HPDE6-E6E7 (cell line): Measurements from ENCODE around the gene PITX3.
"Not testable (repeated sequence)": the region's sequence is repeated elsewhere in the genome, so short reads cannot be mapped to it uniquely, and the experiment has no call there.

ENCODE experiments used
- DNase-seq: peaks from one replicate; pipeline ENCODE4 v3.0.0; 2011; ENCODE audit warnings: missing footprints; ENCODE audit errors: extremely low spot score

PITX3 gene

GRCh38 chr10:102226542-102226870 lies 14.8 kb downstream of the PITX3 start:
- no peak for DNase-seq

GRCh38 chr10:102225646-102226541 lies 15.4 kb downstream of the PITX3 start, which contains the start of gene ELOVL3:
Gene ELOVL3, plus strand, starts transcription at chr10:102226299. Its CDS starts 250 bp downstream, at chr10:102226549.
- peak; percentile 98 for DNase-seq

DNA sequence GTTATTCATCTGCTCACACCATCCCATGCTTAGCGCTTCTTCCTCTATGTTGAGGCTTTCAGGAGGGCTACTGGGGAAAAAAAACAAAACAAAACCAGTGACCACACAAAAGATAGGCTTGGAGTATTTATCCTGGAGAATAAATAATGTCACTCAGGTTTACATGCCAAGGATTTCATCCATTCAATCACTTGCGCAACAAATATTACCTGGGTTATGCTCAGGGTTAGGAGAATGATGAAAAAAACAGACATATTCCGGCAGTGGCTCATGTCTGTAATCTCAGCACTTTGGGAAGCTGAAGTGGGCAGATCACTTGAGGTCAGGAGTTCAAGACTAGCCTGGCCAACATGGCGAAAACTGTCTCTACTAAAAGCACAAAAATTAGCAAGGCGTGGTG lies 18.5 kb downstream of the PITX3 start:
- no peak for DNase-seq

GRCh38 chr10:102220612-102221011 lies 20.7 kb downstream of the PITX3 start:
- DNase-seq = no peak

DNA sequence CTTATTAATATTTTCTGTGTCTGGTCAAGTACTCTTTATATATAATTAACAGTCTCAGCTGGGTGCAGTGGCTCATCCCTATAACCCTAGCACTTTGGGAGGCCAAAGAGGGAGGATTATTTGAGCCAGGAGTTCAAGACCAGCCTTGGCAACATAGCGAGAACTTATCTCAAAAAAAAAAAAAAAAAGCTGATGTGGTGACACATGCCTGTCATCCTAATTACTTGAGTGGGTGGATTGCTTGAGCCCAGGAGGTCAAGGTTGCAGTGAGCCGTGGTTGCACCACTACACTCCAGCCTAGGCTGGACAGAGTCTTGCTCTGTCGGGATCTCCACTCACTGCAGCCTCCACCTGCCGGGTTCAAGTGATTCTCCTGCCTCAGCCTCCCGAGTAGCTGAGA lies 21.9 kb downstream of the PITX3 start:
- DNase-seq = no peak

DNA sequence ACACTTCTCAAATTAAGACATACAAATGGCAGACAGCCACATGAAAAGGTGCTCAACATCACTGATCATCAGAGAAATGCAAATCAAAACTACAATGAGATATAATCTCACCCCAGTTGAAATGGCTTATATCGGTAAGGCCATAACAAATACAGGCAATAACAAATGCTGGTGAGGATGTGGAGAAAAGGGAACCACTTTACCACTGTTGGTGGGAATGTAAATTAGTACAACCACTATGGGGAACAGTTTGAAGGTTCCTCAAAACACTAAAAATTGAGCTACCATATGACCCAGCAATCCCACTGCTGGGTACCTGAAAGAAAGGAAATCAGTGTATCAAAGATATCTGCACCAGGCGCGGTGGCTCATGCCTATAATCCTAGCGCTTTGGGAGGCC lies 27.7 kb downstream of the PITX3 start:
- DNase-seq = not testable (repeated sequence)

DNA sequence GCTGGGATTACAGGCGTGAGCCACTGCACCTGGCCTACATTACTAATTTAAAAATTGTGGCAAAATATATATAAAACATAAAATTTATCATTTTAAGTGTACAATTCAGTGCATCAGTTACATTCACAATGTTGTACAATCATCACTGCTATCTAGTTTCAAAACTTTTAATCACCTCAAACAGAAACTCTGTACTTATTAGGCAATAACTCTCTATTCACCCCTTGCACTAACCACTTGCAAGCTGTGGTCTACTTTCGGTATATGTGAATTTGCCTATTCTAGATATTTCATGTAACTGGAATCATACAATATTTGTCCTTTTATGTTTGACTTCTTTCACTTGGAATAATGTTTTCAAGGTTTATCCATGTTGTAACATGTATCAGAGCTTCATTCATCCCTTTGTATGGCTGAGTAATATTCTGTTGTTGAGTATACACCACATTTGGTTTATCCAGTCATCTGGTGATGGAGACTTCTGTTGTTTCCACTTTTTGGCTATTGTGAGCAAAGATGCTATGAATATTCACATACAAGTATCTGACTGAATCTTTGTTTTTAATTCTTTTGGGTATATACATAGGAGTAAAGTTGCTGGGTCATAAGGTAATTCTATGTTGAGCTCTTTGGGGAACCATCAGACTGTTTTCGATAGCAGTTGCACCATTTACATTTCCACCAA lies 29.6 kb downstream of the PITX3 start:
- no peak for DNase-seq

- no peak for DNase-seq
These were observed 32.8 kb downstream of the PITX3 start for GRCh38 chr10:102208311-102209035.

DNA sequence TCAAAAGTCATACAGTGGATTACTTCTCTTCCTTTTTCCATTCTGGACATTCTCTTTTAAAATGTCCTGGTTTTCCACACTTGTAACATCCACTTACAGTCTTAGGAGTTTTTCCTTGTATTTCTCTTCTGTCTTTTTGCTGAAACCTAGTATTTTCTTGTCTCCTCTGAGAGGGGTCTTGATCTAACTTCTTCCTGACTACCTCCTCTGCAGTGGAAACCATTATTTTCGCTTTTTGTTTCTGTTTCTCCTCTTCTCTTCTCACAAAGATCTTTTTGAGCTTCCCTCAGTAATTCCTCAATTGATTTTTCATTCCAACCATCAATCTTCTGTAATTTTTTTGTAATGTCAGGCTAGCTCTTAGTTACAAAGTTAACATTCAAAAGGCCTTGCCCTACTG lies 38.9 kb downstream of the PITX3 start:
- DNase-seq = no peak

DNA sequence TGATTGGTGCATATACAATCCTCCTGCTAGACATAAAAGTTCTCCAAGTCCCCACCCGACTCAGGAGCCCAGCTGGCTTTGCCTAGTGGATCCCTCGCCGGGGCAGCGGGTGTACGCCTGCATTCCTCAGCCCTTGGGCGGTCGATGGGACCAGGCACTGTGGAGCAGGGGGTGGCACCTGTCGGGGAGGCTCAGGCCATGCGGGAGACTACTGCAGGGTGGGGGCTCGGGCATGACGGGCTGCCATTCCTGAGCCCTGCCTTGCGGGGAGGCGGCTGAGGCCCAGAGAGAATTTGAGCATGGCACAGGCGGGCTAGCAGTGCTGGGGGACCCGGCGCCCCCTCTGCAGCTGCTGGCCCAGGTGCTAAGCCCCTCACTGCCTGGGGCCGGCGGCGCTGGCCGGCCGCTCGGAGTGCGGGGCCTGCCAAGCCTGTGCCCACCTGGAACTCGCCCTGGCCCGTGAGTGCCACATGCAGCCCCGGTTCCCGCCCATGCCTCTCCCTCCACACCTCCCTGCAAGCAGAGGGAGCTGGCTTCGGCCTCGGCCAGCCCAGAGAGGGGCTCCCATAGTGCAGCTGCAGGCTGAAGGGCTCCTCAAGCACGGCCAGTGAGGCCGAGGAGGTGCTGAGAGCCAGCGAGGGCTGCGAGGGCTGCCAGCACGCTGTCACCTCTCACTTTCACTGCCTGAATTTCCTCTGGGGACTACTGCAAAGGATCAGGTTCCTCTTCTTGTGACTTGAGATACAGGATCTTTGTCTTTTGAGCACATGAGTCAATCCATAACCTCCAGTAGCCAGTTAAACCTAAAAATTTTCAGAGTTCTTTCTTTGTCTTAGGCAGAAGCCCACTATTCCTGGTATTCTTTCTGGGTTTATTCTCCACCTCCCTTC lies 40.3 kb downstream of the PITX3 start:
- DNase-seq = no peak

DNA sequence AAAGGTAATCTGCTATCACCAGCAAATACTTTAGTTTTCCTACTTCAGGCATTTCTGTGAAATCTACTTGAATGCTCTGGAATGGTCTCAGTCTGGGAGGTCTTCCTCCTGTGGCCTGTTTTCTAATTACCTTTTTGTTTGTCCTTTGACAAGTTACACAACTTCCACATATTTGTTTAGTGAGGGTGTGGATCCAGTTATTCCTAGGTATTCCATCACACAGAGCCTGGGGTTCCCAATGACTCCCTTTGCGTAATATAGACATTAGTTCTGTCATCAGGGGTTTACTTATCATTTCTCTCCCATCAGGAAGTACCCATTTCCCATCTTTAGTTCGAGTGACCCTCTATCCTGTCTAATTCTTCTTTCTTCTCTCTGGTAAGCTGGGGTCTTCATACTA lies 43.3 kb downstream of the PITX3 start:
- DNase-seq = no peak

DNA sequence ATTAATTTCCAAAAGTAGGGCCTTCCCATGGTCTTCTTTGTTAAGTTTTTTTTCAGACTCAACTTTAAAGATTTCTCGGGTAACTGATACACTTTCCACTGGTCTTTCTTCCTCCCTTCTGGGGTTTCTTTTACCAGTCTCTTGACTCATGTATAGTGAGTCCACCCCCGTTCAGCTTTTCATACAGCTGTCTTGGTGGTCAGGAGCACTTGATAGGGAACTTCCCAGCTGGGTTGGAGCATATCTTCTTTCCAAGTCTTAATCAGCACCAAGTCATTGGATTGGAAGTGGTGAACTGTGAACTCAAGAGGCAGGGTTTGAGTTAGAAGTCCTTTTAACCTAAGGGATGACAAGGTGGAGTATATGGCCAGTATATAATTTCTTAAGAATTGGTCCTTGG lies 44.4 kb downstream of the PITX3 start:
- no peak for DNase-seq

DNA sequence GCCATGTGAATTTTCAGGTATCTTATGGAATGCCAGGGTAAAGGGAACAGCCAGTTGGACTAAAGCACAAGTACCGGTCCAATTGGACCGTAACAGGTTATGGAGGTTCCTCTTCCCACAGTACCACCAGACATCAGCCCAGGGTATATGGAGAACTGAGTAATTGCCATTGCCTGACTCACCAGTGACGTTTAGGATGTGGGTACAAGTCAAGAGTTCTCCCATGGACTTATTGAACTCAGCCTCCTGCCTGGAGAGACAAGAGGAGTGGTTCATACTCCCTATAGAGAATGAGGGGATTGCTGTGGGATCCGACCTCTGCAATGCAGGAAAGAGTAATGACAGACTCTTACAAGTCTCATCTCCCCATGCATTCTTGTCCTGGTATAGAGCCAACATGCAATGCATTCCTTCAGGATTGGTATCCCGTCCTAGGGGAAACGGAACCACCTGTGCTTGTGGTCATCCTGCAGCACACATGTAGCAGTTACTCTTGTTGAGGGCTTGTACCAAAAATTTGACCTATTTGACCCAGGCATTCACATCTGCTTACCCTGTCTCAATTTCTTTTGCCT lies 45.9 kb downstream of the PITX3 start:
- DNase-seq = no peak

- DNase-seq = no peak
These were observed 49.4 kb downstream of the PITX3 start for GRCh38 chr10:102191956-102192355.

DNA sequence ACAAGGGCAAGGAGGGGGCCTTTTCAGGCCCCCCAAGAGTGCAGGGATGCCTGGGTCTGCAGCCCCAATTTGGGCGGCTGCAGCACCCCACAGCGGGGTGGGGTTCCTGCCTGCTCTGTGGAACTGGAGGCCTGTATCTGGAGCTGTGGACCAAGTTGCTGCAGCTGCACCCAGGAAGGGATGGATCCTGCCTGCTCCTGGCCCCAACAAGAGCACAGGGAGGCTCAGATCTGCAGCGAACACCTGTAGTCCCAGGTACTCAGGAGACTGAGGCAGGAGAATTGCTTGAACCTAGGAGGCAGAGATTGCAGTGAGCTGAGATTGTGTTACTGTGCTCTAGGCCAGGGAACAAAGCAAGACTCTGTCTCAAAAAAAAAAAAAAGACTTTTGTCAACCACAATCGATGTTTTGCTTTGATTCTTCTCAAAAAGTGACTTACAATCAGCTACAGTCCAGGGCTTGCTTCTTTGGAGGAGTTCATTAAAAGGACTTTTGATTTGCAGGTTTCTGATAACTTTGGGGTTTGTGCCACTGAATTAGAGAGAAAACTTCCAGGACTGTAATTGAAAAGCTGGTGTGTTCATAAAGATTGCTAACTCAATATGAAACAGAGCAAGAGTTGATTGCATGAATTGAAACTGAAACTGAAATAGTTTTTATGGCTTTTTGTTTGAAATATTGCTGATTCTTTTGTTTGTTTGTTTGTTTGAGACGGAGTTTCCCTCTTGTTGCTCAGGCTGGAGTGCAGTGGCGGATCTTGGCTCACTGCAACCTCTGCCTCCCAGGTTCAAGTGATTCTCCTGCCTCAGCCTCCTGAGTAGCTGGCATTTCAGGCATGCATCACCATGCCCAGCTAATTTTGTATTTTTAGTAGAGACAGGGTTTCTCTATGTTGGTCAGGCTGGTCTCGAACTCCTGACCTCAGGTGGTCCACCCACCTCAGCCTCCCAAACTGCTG lies 52.1 kb downstream of the PITX3 start:
- DNase-seq = not testable (repeated sequence)

GRCh38 chr10:102188298-102188940 lies 52.9 kb downstream of the PITX3 start:
- DNase-seq = no peak

DNA sequence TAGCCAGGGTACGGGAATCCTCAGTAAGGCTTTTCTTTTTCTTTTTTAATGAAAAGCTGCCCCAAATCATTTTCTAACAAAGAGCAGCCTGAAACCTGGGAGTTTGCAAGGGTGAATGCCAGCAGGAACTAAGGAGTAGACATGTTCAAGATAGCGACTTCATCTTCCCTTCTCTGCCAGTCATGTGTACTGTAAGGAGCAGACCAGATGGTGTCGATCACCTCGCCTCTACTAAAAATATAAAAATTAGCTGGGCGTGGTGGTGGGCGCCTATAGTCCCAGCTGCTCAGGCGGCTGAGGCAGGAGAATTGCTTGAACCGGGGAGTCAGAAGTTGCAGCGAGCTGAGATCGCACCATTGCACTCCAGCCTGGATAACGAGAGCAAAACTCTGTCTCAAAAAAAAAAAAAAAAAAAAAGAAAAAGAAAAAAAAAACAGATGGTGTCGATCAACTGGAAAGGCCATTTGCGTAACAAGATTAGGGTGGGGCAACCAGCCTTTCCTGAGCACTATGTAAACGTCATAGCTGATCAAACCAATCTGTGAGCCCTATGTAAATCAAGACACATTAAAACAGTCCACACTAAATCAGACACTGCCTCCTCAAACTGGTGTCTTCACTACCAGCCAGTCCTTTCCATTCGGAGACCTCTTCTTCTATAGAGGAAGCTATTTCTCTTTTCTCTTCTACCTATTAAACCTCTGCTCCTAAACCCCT lies 55.3 kb downstream of the PITX3 start:
- DNase-seq = no peak

GRCh38 chr10:102185272-102185671 lies 56.0 kb downstream of the PITX3 start:
- DNase-seq = no peak

DNA sequence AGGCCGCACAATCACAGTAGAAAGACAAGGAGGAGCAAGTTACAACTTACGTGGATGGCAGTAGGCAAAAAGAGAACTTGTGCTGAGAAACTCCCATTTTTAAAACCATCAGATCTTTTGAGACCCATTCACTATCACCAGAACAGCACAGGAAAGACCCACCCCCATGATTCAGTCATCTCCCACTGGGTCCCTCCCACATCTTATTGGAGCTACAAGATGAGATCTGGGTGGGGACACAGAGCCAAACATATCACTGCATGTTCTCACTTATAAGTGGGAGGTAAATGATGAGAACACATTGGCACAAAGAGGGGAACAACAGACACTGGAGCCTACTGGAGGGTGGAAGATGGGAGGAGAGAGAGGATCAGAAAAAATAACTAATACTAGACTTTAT lies 56.7 kb downstream of the PITX3 start:
- DNase-seq = no peak
